ENCODE measurements around the gene MRPL38.

- TF ChIP-seq CTCF (IDR thresholded peaks at IDR 0.05) (no peak), POLR2AphosphoS5 (IDR thresholded peaks at IDR 0.05) (no peak)
These were observed 55.0 kb downstream of the MRPL38 start for GRCh38 chr17:75849724-75850123.

All from suprapubic skin (tissue), 3 donors.